ENCODE results near the gene HLA-B.

HLA-B gene

DNA sequence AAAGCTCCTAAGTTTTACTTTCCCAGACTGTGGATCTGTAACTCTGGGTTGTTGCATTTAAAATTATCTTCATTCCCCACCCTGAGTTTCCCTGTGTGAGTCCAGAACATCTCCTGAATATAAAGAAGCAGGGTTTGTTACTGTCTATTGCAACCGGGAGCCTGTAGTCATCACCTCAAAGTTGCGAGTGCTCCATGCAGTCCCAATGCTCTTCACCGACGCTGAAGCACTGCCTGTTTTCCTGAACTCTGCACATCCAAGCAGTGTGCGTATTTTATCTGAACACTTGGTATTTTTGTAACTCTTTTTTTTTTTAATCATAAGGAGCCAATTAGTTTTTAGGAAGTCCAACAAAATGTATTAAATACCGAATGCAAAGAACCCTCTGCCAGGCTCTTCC lies 907 bp upstream of the HLA-B start:
- no peak overlapping the region for H3K9ac ChIP-seq (ENCODE audit: insufficient read length, low read depth)
- no peak for DNase-seq (ENCODE audit: low read depth, low spot score)
- H3K9me3 ChIP-seq (ENCODE audit: insufficient read depth, low read length): no peaks in the 10 kb centered on the region
- no peaks in the 10 kb centered on the region for H3K4me1 ChIP-seq (ENCODE audit: insufficient read depth, insufficient read length)
- TF ChIP-seq SUZ12 (IDR thresholded peaks at IDR 0.05; ENCODE audit: extremely low read depth, insufficient read depth, insufficient read length): no peak
- no peak for TF ChIP-seq ZNF274 (IDR thresholded peaks at IDR 0.05; ENCODE audit: low read depth, low read length)
- no peak for TF ChIP-seq YY1 (IDR thresholded peaks at IDR 0.05; ENCODE audit: insufficient read depth, insufficient read length)
- H3K36me3 ChIP-seq (ENCODE audit: insufficient read depth, insufficient read length, low read length): peaks cover 8% of the 10 kb centered on the region
- no peak overlapping the region for H3K4me3 ChIP-seq (ENCODE audit: insufficient read length, low read depth)
- H3K27me3 ChIP-seq (ENCODE audit: insufficient read depth, insufficient read length): peaks cover 47% of the 10 kb centered on the region

GRCh38 chr6:31356216-31356945 lies 598 bp downstream of the HLA-B start:
- peaks cover 47% of the 10 kb centered on the region for H3K27me3 ChIP-seq (ENCODE audit: insufficient read depth, insufficient read length)

DNA sequence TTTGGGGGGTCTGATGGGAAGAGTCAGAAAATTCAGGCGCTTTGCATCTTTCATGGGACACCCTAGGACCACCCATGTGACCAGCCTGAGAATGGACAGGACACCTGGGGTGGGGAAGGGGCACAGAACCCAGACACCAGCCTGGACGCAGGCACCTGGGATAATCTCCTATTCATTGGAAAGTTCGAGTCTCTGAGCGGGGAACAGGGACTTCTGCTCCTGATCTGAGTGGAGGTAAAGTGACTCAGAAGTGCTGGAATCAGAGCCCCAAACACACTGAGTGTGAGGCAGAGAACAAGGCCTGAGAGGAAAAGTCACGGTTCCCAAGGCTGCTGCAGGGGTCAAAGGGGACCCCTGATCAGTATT lies 1.4 kb downstream of the HLA-B start:
- no peak overlapping the region for H3K9ac ChIP-seq (ENCODE audit: insufficient read length, low read depth)
- no peak for TF ChIP-seq ZNF274 (IDR thresholded peaks at IDR 0.05; ENCODE audit: low read depth, low read length)
- TF ChIP-seq YY1 (IDR thresholded peaks at IDR 0.05; ENCODE audit: insufficient read depth, insufficient read length): no peak
- TF ChIP-seq SUZ12 (IDR thresholded peaks at IDR 0.05; ENCODE audit: extremely low read depth, insufficient read depth, insufficient read length): no peak
- H3K9me3 ChIP-seq (ENCODE audit: insufficient read depth, low read length): no peaks in the 10 kb centered on the region
- H3K36me3 ChIP-seq (ENCODE audit: insufficient read depth, insufficient read length, low read length): peaks cover 8% of the 10 kb centered on the region
- H3K4me1 ChIP-seq (ENCODE audit: insufficient read depth, insufficient read length): no peaks in the 10 kb centered on the region
- H3K4me3 ChIP-seq (ENCODE audit: insufficient read length, low read depth): no peak overlapping the region
- peaks cover 47% of the 10 kb centered on the region for H3K27me3 ChIP-seq (ENCODE audit: insufficient read depth, insufficient read length)
- no peak for DNase-seq (ENCODE audit: low read depth, low spot score)

More at GRCh38 chr6:31356216-31356945, 598 bp downstream of the HLA-B start:
- peak overlapping the region; percentile 56 for H3K9ac ChIP-seq (ENCODE audit: insufficient read length, low read depth)
- H3K36me3 ChIP-seq (ENCODE audit: insufficient read depth, insufficient read length, low read length): peaks cover 8% of the 10 kb centered on the region
- no peaks in the 10 kb centered on the region for H3K9me3 ChIP-seq (ENCODE audit: insufficient read depth, low read length)
- TF ChIP-seq ZNF274 (IDR thresholded peaks at IDR 0.05; ENCODE audit: low read depth, low read length) (no peak), SUZ12 (IDR thresholded peaks at IDR 0.05; ENCODE audit: extremely low read depth, insufficient read depth, insufficient read length) (no peak), YY1 (IDR thresholded peaks at IDR 0.05; ENCODE audit: insufficient read depth, insufficient read length) (no peak)
- H3K4me3 ChIP-seq (ENCODE audit: insufficient read length, low read depth): peak overlapping the region; percentile 64
- no peaks in the 10 kb centered on the region for H3K4me1 ChIP-seq (ENCODE audit: insufficient read depth, insufficient read length)
- no peak for DNase-seq (ENCODE audit: low read depth, low spot score)

- Histone ChIP-seq H3K36me3 (ENCODE audit: insufficient read depth, insufficient read length, low read length) (peaks cover 8% of the 10 kb centered on the region), H3K4me1 (ENCODE audit: insufficient read depth, insufficient read length) (no peaks in the 10 kb centered on the region), H3K27me3 (ENCODE audit: insufficient read depth, insufficient read length) (peaks cover 47% of the 10 kb centered on the region), H3K9ac (ENCODE audit: insufficient read length, low read depth) (no peak overlapping the region), H3K4me3 (ENCODE audit: insufficient read length, low read depth) (no peak overlapping the region), H3K9me3 (ENCODE audit: insufficient read depth, low read length) (no peaks in the 10 kb centered on the region)
- DNase-seq (ENCODE audit: low read depth, low spot score): no peak
- no peak for TF ChIP-seq ZNF274 (IDR thresholded peaks at IDR 0.05; ENCODE audit: low read depth, low read length)
- no peak for TF ChIP-seq SUZ12 (IDR thresholded peaks at IDR 0.05; ENCODE audit: extremely low read depth, insufficient read depth, insufficient read length)
- no peak for TF ChIP-seq YY1 (IDR thresholded peaks at IDR 0.05; ENCODE audit: insufficient read depth, insufficient read length)
Measured at GRCh38 chr6:31354864-31355582, 2.0 kb downstream of the HLA-B start.

DNA sequence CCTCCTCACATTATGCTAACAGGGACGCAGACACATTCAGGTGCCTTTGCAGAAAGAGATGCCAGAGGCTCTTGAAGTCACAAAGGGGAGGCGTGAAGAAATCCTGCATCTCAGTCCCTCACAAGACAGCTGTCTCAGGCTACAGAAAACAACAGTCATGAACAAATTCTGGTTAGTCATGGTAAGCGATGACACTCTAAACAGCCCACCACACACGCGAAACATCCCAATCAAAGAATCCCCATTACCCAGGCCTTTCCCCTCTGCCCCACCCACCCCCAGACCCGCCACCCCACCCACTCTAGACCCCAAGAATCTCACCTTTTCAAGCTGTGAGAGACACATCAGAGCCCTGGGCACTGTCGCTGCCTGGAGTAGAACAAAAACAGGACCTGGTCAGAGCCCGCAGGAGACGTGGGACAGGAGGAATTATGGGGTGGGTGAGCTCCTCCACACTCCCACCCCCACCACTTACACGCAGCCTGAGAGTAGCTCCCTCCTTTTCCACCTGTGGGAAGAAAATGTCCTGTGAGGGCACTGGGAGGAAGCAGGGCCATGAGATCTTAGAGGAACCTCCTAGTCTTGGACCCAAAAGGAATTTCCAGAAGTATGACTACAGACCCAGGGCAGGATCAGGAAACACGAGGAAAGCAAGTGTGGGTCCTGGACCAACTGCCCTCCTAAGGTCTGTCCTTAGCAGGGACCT lies 2.7 kb downstream of the HLA-B start:
- TF ChIP-seq SUZ12 (IDR thresholded peaks at IDR 0.05; ENCODE audit: extremely low read depth, insufficient read depth, insufficient read length): no peak
- no peak for TF ChIP-seq YY1 (IDR thresholded peaks at IDR 0.05; ENCODE audit: insufficient read depth, insufficient read length)
- TF ChIP-seq ZNF274 (IDR thresholded peaks at IDR 0.05; ENCODE audit: low read depth, low read length): no peak
- Histone ChIP-seq H3K4me1 (ENCODE audit: insufficient read depth, insufficient read length) (no peaks in the 10 kb centered on the region), H3K4me3 (ENCODE audit: insufficient read length, low read depth) (no peak overlapping the region), H3K9ac (ENCODE audit: insufficient read length, low read depth) (no peak overlapping the region), H3K36me3 (ENCODE audit: insufficient read depth, insufficient read length, low read length) (peaks cover 8% of the 10 kb centered on the region), H3K9me3 (ENCODE audit: insufficient read depth, low read length) (no peaks in the 10 kb centered on the region), H3K27me3 (ENCODE audit: insufficient read depth, insufficient read length) (peaks cover 42% of the 10 kb centered on the region)
- DNase-seq (ENCODE audit: low read depth, low spot score): no peak

DNA sequence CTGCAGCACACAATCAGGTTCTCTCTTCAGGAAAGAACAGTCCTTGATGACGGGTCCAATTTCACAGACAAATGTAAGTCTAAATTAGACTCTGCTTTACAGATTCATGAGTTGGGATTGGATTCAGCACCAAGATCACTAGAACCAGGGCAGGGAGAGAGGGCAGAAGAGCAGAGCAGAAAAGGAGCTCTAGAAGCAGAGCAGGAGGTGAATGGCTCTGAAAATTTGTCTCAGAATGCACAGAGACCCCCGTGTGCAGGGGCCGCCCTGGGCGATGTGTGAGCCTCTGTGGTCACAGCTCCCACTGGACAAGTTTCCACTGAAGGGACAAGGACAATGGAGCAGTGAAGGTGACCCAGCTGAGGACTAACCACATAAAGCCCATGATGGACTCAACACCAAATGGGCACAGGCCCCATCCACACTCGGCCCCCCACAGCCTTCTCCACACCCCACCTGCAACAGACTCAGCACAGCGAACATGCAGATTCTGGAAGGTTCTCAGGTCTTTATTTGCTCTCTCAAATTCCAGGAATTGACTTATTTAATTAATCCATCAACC lies 3.5 kb downstream of the HLA-B start:
- H3K9ac ChIP-seq (ENCODE audit: insufficient read length, low read depth): no peak overlapping the region
- no peaks in the 10 kb centered on the region for H3K4me1 ChIP-seq (ENCODE audit: insufficient read depth, insufficient read length)
- H3K9me3 ChIP-seq (ENCODE audit: insufficient read depth, low read length): no peaks in the 10 kb centered on the region
- TF ChIP-seq ZNF274 (IDR thresholded peaks at IDR 0.05; ENCODE audit: low read depth, low read length): no peak
- no peak for DNase-seq (ENCODE audit: low read depth, low spot score)
- H3K36me3 ChIP-seq (ENCODE audit: insufficient read depth, insufficient read length, low read length): peaks cover 8% of the 10 kb centered on the region
- no peak overlapping the region for H3K4me3 ChIP-seq (ENCODE audit: insufficient read length, low read depth)
- H3K27me3 ChIP-seq (ENCODE audit: insufficient read depth, insufficient read length): peaks cover 33% of the 10 kb centered on the region

Measured in NT2/D1 (cell line).